ENCODE measurements around the gene TBC1D2B.
"Not testable (repeated sequence)": the region's sequence is repeated elsewhere in the genome, so short reads cannot be mapped to it uniquely, and the experiment has no call there.

The TBC1D2B gene

GRCh38 chr15:77993374-77993911 is 84.1 kb downstream of the TBC1D2B start:
- DNase-seq (ENCODE audit: insufficient read length, low spot score) = no peak
- FAIRE-seq = no peak
- TF ChIP-seq CTCF (IDR thresholded peaks at IDR 0.05; ENCODE audit: insufficient read depth, missing control alignments) = no peak

- no peak for TF ChIP-seq CTCF (IDR thresholded peaks at IDR 0.05; ENCODE audit: insufficient read depth, missing control alignments)
- DNase-seq (ENCODE audit: insufficient read length, low spot score) (no peak), FAIRE-seq (no peak)
These were observed 84.9 kb downstream of the TBC1D2B start for GRCh38 chr15:77992356-77993222.

GRCh38 chr15:77991658-77992201 is 85.8 kb downstream of the TBC1D2B start:
- not testable (repeated sequence) for FAIRE-seq; DNase-seq (ENCODE audit: insufficient read length, low spot score)

GRCh38 chr15:77991029-77991406 is 86.5 kb downstream of the TBC1D2B start:
- no peak for DNase-seq (ENCODE audit: insufficient read length, low spot score)
- no peak for TF ChIP-seq CTCF (IDR thresholded peaks at IDR 0.05; ENCODE audit: insufficient read depth, missing control alignments)
- FAIRE-seq = no peak

GRCh38 chr15:77989296-77990143 is 88.0 kb downstream of the TBC1D2B start:
- FAIRE-seq (no peak), DNase-seq (ENCODE audit: insufficient read length, low spot score) (no peak)
- TF ChIP-seq CTCF (IDR thresholded peaks at IDR 0.05; ENCODE audit: insufficient read depth, missing control alignments) = no peak

- no peak for DNase-seq (ENCODE audit: insufficient read length, low spot score)
- FAIRE-seq = no peak
These were observed 88.9 kb downstream of the TBC1D2B start for GRCh38 chr15:77988347-77989295.

GRCh38 chr15:77987765-77988136 is 89.8 kb downstream of the TBC1D2B start:
- not testable (repeated sequence) for DNase-seq (ENCODE audit: insufficient read length, low spot score); FAIRE-seq

More at GRCh38 chr15:77988347-77989295, 88.9 kb downstream of the TBC1D2B start:
- no peak for TF ChIP-seq CTCF (IDR thresholded peaks at IDR 0.05; ENCODE audit: insufficient read depth, missing control alignments)

Measured in D721Med (cell line).